HepG2 (cell line): ENCODE data around the gene SCAI. TPM values are rescaled to one million over a fixed set of nuclear protein-coding genes. Genes with fewer than 3 reads are reported as not detected.

ENCODE experiments used
- ERF ChIP-seq: IDR thresholded peaks from 2 replicates; pipeline ENCODE4 v1.6.1; 2018; ENCODE audit warnings: missing biosample characterization, missing genetic modification reagents
- FOXO1 ChIP-seq: sonication (generic); formaldehyde crosslinking; IDR thresholded peaks from 2 replicates; pipeline ENCODE4 v1.4.0; 2020; ENCODE audit warnings: missing genetic modification reagents
- GTF2F1 ChIP-seq: fragments of 150-350 bp; IDR thresholded peaks from 2 replicates; pipeline ENCODE4 v1.6.1; 2014; ENCODE audit warnings: low read length
- ISL2 ChIP-seq: sonication (generic); formaldehyde crosslinking; IDR thresholded peaks from 2 replicates; pipeline ENCODE4 v1.5.0; 2020; ENCODE audit warnings: missing genetic modification reagents
- NKX3-1 ChIP-seq: sonication (generic); formaldehyde crosslinking; IDR thresholded peaks from 2 replicates; pipeline ENCODE4 v1.5.0; 2020; ENCODE audit warnings: missing genetic modification reagents
- RARG ChIP-seq: sonication (generic); formaldehyde crosslinking; IDR thresholded peaks from 2 replicates; pipeline ENCODE4 v1.4.0; 2020; ENCODE audit warnings: low read depth, mild to moderate bottlenecking, missing genetic modification reagents
- ZFP37 ChIP-seq: sonication (generic); formaldehyde crosslinking; IDR thresholded peaks from 2 replicates; pipeline ENCODE4 v1.4.0; 2020; ENCODE audit warnings: missing genetic modification reagents, borderline replicate concordance
- ZMYM2 ChIP-seq: sonication (generic); formaldehyde crosslinking; IDR thresholded peaks from 2 replicates; pipeline ENCODE4 v1.8.0; 2022; ENCODE audit warnings: mild to moderate bottlenecking, missing genetic modification reagents
- ZNF333 ChIP-seq: sonication (generic); formaldehyde crosslinking; IDR thresholded peaks from 2 replicates; pipeline ENCODE4 v1.4.0; 2020; ENCODE audit warnings: mild to moderate bottlenecking, missing genetic modification reagents, borderline replicate concordance
- polyA plus RNA-seq, 8 experiments: library from polyadenylated mRNA; depleted of rRNA in 3 of 8; stranded (reverse) in 7 of 8; unstranded in 1 of 8; fragments of >200 nt; fragmentation: Illumina TruSeq in 4 of 8; extraction: Trizol in 4 of 8; gene quantifications; 2 replicates each; pipeline versions ENCODE4 v1.2.1 to v1.2.3, GENCODE V29; 2011 to 2016; ENCODE audit warnings: low read depth in 4 of 8, missing spikeins in 1 of 8, mixed read lengths in 1 of 8; ENCODE audit not compliant: insufficient read depth in 1 of 8
- total RNA-seq, 5 experiments: library from RNA; depleted of rRNA; stranded (reverse); fragments of >200 nt; fragmentation: Illumina TruSeq; extraction: Trizol; gene quantifications; 2 replicates each; pipeline ENCODE4 v1.2.3, GENCODE V29; 2016; ENCODE audit warnings: low read depth in 1 of 5
- TF ChIP-seq, protein P1 (sequence below): sonication (generic); formaldehyde crosslinking; IDR thresholded peaks from 2 replicates; pipeline ENCODE4 v1.5.0; 2020; ENCODE audit warnings: missing genetic modification reagents
- TF ChIP-seq, protein P2 (sequence below): sonication (generic); formaldehyde crosslinking; IDR thresholded peaks from 2 replicates; pipeline ENCODE4 v1.4.0; 2020; ENCODE audit warnings: missing genetic modification reagents, low read depth, mild to moderate bottlenecking, borderline replicate concordance
- TF ChIP-seq, protein P3 (sequence below): sonication (generic); formaldehyde crosslinking; IDR thresholded peaks from 2 replicates; pipeline ENCODE4 v1.4.0; 2020; ENCODE audit warnings: mild to moderate bottlenecking, missing genetic modification reagents
- TF ChIP-seq, protein P4 (sequence below): sonication (generic); formaldehyde crosslinking; IDR thresholded peaks from 2 replicates; pipeline ENCODE4 v1.4.0; 2020; ENCODE audit warnings: mild to moderate bottlenecking, missing genetic modification reagents

The SCAI gene
- total and polyA plus RNA-seq, 2 of the 13 experiments (the other 11 are each of a cell fraction or from before 2014, with no cell fraction given): 4.4 to 8.4 TPM

- TF ChIP-seq GTF2F1: no peak
- TF ChIP-seq ZNF333 (CRISPR knock-in tag): peak; percentile 87
- peak; percentile 17; the same call in 1 of the 2 replicates for TF ChIP-seq ISL2 (CRISPR knock-in tag)
- TF ChIP-seq, protein P1, sequence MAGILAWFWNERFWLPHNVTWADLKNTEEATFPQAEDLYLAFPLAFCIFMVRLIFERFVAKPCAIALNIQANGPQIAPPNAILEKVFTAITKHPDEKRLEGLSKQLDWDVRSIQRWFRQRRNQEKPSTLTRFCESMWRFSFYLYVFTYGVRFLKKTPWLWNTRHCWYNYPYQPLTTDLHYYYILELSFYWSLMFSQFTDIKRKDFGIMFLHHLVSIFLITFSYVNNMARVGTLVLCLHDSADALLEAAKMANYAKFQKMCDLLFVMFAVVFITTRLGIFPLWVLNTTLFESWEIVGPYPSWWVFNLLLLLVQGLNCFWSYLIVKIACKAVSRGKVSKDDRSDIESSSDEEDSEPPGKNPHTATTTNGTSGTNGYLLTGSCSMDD (CRISPR knock-in tag): no peak
- TF ChIP-seq, protein P2, sequence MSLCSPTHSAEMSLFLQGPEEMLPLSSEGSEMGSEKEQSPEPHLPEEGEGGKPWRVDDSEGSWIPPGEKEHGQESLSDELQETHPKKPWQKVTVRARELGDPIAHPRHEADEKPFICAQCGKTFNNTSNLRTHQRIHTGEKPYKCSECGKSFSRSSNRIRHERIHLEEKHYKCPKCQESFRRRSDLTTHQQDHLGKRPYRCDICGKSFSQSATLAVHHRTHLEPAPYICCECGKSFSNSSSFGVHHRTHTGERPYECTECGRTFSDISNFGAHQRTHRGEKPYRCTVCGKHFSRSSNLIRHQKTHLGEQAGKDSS (CRISPR knock-in tag): 0 out of 2 replicates have a peak, but pooled peaks have one; percentile 68
- no peak for TF ChIP-seq ZFP37 (CRISPR knock-in tag)
- peak; percentile 83 for TF ChIP-seq ERF (CRISPR knock-in tag)
- 0 out of 2 replicates have a peak, but pooled peaks have one; percentile 46 for TF ChIP-seq FOXO1
- TF ChIP-seq, protein P3, sequence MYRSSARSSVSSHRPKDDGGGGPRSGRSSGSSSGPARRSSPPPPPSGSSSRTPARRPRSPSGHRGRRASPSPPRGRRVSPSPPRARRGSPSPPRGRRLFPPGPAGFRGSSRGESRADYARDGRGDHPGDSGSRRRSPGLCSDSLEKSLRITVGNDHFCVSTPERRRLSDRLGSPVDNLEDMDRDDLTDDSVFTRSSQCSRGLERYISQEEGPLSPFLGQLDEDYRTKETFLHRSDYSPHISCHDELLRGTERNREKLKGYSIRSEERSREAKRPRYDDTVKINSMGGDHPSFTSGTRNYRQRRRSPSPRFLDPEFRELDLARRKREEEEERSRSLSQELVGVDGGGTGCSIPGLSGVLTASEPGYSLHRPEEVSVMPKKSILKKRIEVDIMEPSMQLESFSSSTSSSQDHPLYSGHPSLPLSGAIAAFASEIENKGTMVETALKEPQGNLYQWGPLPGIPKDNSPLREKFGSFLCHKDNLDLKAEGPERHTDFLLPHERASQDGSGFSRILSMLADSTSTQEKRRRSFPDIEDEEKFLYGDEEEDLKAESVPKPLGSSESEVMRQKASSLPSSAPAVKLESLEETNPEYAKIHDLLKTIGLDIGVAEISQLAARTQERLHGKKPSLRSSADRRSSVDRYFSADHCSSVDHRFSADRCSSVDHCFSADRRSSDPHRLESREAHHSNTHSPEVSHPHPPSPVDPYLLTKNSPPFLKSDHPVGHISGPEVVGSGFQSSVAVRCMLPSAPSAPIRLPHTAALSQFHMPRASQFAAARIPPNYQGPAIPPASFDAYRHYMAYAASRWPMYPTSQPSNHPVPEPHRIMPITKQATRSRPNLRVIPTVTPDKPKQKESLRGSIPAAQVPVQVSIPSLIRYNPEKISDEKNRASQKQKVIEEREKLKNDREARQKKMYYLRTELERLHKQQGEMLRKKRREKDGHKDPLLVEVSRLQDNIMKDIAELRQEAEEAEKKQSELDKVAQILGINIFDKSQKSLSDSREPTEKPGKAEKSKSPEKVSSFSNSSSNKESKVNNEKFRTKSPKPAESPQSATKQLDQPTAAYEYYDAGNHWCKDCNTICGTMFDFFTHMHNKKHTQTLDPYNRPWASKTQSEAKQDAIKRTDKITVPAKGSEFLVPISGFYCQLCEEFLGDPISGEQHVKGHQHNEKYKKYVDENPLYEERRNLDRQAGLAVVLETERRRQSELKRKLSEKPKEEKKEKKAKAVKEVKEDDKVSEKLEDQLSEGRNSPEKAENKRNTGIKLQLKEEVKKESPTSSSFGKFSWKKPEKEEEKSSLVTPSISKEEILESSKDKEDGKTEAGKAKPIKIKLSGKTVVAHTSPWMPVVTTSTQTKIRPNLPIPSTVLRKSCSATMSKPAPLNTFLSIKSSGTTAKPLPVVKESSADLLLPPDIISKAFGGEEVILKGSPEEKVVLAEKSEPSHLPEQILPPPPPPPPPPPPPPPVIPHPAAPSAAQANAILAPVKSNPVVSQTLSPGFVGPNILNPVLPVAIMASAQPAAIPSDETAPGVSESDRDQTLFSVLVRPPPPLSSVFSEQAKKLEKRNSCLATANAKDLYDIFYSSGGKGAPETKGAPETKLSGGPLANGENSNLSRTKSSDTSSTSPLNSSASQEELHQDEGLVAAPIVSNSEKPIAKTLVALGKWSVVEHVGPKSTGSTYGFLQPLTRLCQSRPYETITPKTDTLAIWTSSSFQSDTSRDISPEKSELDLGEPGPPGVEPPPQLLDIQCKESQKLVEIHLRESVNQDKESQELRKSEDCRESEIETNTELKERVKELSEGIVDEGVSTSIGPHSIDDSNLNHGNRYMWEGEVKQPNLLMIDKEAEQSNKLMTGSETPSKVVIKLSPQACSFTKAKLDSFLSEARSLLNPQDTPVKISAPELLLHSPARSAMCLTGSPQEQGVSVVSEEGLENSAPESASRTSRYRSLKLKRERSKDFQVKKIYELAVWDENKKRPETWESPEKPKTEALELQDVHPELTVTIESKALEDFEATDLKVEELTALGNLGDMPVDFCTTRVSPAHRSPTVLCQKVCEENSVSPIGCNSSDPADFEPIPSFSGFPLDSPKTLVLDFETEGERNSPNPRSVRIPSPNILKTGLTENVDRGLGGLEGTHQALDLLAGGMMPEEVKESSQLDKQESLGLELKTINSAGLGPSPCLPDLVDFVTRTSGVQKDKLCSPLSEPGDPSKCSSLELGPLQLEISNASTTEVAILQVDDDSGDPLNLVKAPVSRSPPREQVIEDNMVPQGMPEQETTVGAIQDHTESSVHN (CRISPR knock-in tag): no peak
- TF ChIP-seq, protein P4, sequence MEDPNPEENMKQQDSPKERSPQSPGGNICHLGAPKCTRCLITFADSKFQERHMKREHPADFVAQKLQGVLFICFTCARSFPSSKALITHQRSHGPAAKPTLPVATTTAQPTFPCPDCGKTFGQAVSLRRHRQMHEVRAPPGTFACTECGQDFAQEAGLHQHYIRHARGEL (CRISPR knock-in tag): no peak
- no peak for TF ChIP-seq ZMYM2 (CRISPR knock-in tag)
- 0 out of 2 replicates have a peak, but pooled peaks have one; percentile 28 for TF ChIP-seq RARG (CRISPR knock-in tag)
- TF ChIP-seq NKX3-1 (CRISPR knock-in tag): peak; percentile 78; the same call in 1 of the 2 replicates
Measured at GRCh38 chr9:124940894-124941678, 202.2 kb downstream of the SCAI start, which contains the start of gene GOLGA1 (continued).
